HUES48 (cell line): ENCODE results near the gene ZNF829.

Experiments
- H3K27ac ChIP-seq: one replicate; pipeline ENCODE4 v1.7.0; 2013; ENCODE audit warnings: low read depth, low read length, inconsistent platforms
- H3K27me3 ChIP-seq: 2 replicates; pipeline ENCODE4 v1.6.1; 2013; ENCODE audit warnings: mild to moderate bottlenecking, low read length; ENCODE audit not compliant: control insufficient read depth, insufficient read depth
- H3K36me3 ChIP-seq: 2 replicates; pipeline ENCODE4 v1.6.1; 2013; ENCODE audit warnings: low read length; ENCODE audit not compliant: control insufficient read depth, insufficient read depth
- H3K4me1 ChIP-seq: 2 replicates; pipeline ENCODE4 v1.6.1; 2013; ENCODE audit warnings: mild to moderate bottlenecking, low read length; ENCODE audit not compliant: control insufficient read depth, insufficient read depth
- H3K4me3 ChIP-seq: 2 replicates; pipeline ENCODE4 v1.5.1; 2013; ENCODE audit warnings: mild to moderate bottlenecking, low read depth, low read length
- H3K9ac ChIP-seq: 2 replicates; pipeline ENCODE4 v1.6.1; 2013; ENCODE audit warnings: mild to moderate bottlenecking, low read depth, low read length, moderate library complexity
- H3K9me3 ChIP-seq: 2 replicates; pipeline ENCODE4 v1.6.1; 2013; ENCODE audit warnings: low read length; ENCODE audit not compliant: control insufficient read depth, insufficient read depth

ZNF829 gene

GRCh38 chr19:36891768-36892357 lies 24.2 kb downstream of the ZNF829 start:
- H3K36me3 ChIP-seq = peaks cover 40% of the 10 kb centered on the region
- H3K27ac ChIP-seq = no peak overlapping the region
- no peaks in the 10 kb centered on the region for H3K27me3 ChIP-seq
- no peak overlapping the region for H3K9ac ChIP-seq
- peaks cover 91% of the 10 kb centered on the region for H3K9me3 ChIP-seq
- peak overlapping the region; percentile 21; the same call in 1 of the 2 replicates for H3K4me3 ChIP-seq
- H3K4me1 ChIP-seq = no peaks in the 10 kb centered on the region

DNA sequence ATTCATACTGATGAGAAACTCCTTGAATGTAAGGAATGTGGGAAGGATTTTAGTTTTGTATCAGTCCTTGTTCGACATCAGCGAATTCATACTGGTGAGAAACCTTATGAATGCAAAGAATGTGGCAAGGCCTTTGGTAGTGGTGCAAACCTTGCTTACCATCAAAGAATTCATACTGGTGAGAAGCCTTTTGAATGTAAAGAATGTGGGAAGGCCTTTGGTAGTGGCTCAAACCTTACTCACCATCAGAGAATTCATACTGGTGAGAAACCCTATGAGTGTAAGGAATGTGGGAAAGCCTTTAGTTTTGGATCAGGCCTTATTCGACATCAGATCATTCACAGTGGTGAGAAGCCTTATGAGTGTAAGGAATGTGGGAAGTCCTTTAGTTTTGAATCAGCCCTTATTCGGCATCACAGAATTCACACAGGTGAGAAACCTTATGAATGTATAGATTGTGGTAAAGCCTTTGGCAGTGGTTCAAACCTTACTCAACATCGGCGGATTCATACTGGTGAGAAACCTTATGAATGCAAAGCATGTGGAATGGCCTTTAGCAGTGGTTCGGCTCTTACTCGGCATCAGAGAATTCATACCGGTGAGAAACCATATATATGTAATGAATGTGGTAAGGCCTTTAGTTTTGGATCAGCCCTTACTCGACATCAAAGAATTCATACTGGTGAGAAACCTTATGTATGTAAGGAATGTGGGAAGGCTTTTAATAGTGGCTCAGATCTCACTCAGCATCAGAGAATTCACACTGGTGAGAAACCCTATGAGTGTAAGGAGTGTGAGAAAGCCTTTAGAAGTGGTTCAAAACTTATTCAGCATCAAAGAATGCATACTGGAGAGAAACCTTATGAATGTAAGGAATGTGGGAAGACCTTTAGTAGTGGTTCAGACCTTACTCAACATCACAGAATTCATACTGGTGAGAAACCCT lies 38.8 kb downstream of the ZNF829 start:
- peak overlapping the region; percentile 16; the same call in 1 of the 2 replicates for H3K4me3 ChIP-seq
- no peak overlapping the region for H3K27ac ChIP-seq
- peaks cover 92% of the 10 kb centered on the region for H3K9me3 ChIP-seq
- peaks cover 35% of the 10 kb centered on the region for H3K36me3 ChIP-seq
- no peaks in the 10 kb centered on the region for H3K4me1 ChIP-seq
- H3K9ac ChIP-seq = no peak overlapping the region
- no peaks in the 10 kb centered on the region for H3K27me3 ChIP-seq

DNA sequence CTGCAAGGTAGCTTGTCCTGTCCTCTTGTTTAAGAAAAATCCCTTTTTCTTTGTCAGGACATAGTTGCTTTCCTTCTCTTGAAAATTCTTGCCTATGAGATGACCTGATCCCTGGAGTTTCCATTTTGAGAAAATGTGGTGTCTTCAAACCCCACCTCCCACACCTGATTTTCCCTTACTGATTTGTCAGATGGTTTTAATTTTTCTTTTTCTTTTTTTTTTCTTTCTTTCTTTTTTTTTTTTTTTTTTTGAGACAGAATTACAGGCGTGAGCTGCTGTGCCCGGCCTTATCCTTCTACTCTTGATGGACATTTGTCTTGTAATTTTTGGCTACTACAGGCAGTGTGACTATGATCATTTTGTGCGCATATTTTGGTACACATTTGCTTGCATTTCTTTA lies 64.2 kb downstream of the ZNF829 start:
- no peaks in the 10 kb centered on the region for H3K27me3 ChIP-seq
- H3K27ac ChIP-seq = no peak overlapping the region
- H3K9ac ChIP-seq = no peak overlapping the region
- H3K4me1 ChIP-seq = no peaks in the 10 kb centered on the region
- H3K4me3 ChIP-seq = peak overlapping the region; percentile 96
- peaks cover 25% of the 10 kb centered on the region for H3K36me3 ChIP-seq
- peaks cover 9% of the 10 kb centered on the region; the same call in 1 of the 2 replicates for H3K9me3 ChIP-seq

DNA sequence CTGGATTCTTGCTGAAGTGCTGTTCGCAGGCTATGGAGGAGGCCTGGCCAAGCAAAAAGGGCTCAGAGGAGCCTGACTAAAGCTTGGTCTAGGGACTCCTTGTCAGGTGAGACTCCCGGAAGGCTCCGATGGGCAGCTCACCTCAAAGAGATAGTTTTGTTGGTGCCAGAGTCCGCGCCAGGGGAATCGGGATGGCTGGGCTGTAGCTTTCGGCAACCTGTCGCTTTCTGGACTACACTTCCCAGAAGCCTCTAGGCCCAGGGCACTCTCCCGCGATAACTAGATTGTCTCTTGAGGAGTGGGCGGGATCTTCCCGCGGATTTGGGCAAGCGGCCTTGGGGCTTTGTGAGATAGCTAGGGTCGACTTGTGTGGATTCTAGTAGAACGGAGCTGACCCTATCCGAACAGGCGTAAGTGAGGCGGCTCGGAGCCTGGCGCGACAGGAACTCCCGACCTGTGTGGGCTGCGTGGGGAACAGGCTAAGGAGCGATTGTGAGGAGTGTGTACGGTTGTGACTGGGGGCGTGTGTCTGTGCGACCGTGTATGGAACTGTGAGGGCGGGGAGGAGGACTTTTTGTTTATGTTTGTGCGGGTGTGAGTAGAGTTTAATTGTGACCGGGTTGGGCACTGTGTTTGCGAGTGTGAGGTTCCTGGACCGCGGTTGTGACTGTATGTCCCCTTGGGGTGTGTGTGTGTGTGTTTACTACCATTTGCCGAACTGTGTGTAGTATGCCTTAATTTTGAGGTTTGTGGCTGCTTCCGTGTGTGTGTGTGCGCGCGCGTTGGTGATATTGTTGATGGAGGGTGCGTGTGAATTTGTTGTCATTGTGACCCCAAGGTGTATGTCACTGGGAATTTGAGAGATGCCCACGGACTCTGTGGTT lies 65.3 kb downstream of the ZNF829 start, which contains the start of gene ZNF345:
Gene ZNF345 (plus strand): TSS at position 318 of the 884 bp plus-strand sequence. CDS start 25,955 bp downstream, outside the sequence.
- Histone ChIP-seq H3K9ac (peak within 1 kb of the TSS; percentile 90), H3K4me1 (no peaks in the 10 kb centered on the region), H3K36me3 (peaks cover 19% of the 10 kb centered on the region), H3K27ac (peak within 1 kb of the TSS; percentile 73), H3K27me3 (no peaks in the 10 kb centered on the region), H3K9me3 (no peaks in the 10 kb centered on the region; the same call in 1 of the 2 replicates), H3K4me3 (peak within 1 kb of the TSS; percentile 96)

GRCh38 chr19:36849701-36850558 lies 66.2 kb downstream of the ZNF829 start:
- peak overlapping the region; percentile 69 for H3K27ac ChIP-seq
- H3K4me3 ChIP-seq = peak overlapping the region; percentile 96
- no peaks in the 10 kb centered on the region; the same call in 1 of the 2 replicates for H3K9me3 ChIP-seq
- H3K36me3 ChIP-seq = peaks cover 16% of the 10 kb centered on the region
- H3K27me3 ChIP-seq = no peaks in the 10 kb centered on the region
- H3K4me1 ChIP-seq = no peaks in the 10 kb centered on the region
- peak overlapping the region; percentile 72 for H3K9ac ChIP-seq

DNA sequence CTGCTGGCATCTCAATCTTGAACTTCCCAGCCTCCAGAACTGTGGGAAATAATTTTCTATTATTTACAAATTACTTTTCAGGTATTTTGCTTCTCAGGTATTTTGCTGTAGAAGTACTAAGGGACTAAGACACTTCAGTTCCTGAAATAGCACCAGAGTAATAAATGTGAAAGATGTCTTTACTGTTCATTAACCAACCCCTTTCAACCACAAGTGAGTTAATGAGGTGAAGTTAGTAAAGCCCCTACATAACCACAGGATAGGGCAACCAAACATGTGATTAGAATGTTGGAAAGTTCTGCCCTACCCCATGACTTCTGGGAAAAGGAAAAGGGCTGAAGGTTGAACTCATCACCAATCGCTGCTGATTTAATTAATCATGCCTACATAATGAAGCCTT lies 68.1 kb downstream of the ZNF829 start:
- Histone ChIP-seq H3K27ac (no peak overlapping the region), H3K4me1 (no peaks in the 10 kb centered on the region), H3K9me3 (no peaks in the 10 kb centered on the region), H3K9ac (no peak overlapping the region), H3K4me3 (no peak overlapping the region), H3K27me3 (no peaks in the 10 kb centered on the region), H3K36me3 (peaks cover 11% of the 10 kb centered on the region; the same call in 1 of the 2 replicates)

GRCh38 chr19:36838784-36839324 lies 77.2 kb downstream of the ZNF829 start:
- Histone ChIP-seq H3K36me3 (peaks cover 8% of the 10 kb centered on the region; the same call in 1 of the 2 replicates), H3K9ac (peak overlapping the region; percentile 95; the same call in 1 of the 2 replicates), H3K27ac (peak overlapping the region; percentile 85), H3K27me3 (no peaks in the 10 kb centered on the region), H3K4me1 (no peaks in the 10 kb centered on the region), H3K9me3 (peaks cover 7% of the 10 kb centered on the region; the same call in 1 of the 2 replicates), H3K4me3 (peak overlapping the region; percentile 98)
